ENCODE data around the gene CD300LF.

DNA sequence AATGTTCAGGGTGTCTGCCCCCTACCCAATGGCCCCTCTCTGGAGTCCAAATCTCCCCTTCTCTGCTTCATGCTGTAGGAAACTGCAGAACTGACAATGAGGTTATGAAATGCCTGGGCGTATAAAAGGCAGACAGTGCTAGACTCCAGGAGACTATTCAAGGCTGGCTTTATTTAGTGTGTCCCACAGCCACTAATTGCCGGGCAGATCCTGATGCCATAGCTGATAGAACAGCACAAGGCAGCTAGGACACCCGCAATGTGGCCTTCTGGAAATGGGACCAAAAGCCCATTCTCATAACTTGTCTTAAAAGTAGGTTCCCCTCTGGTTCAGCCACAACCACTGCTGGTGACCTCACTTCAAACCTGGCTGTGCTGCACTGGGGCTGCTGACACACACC, 60.7 kb downstream of the CD300LF start:
- TF ChIP-seq, protein P1, sequence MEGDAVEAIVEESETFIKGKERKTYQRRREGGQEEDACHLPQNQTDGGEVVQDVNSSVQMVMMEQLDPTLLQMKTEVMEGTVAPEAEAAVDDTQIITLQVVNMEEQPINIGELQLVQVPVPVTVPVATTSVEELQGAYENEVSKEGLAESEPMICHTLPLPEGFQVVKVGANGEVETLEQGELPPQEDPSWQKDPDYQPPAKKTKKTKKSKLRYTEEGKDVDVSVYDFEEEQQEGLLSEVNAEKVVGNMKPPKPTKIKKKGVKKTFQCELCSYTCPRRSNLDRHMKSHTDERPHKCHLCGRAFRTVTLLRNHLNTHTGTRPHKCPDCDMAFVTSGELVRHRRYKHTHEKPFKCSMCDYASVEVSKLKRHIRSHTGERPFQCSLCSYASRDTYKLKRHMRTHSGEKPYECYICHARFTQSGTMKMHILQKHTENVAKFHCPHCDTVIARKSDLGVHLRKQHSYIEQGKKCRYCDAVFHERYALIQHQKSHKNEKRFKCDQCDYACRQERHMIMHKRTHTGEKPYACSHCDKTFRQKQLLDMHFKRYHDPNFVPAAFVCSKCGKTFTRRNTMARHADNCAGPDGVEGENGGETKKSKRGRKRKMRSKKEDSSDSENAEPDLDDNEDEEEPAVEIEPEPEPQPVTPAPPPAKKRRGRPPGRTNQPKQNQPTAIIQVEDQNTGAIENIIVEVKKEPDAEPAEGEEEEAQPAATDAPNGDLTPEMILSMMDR (IDR thresholded peaks at IDR 0.05): no peak
- no peak for TF ChIP-seq POLR2A (IDR thresholded peaks at IDR 0.05)
